HepG2 (cell line): ENCODE data around the gene FBXO7. TPM values are rescaled to one million over a fixed set of nuclear protein-coding genes. Genes with fewer than 3 reads are reported as not detected.

ENCODE experiments used
- ATAC-seq: fragments of 200-7000 bp; cut with Tn5 transposase; 3 replicates; pipeline ENCODE4 v1.9.1; 2020; ENCODE audit warnings: mild to moderate bottlenecking, moderate library complexity
- BruUV-seq: library from RNA; stranded (reverse); fragments of 400-500 nt; replicated peaks from 2 replicates; lab custom pipeline; 2021; lab: Mats Ljungman, UMichigan
- CTCF ChIA-PET: fragments of 300-600 bp; formaldehyde crosslinking; extraction: SDS; loops from one replicate; lab custom pipeline; 2021; ENCODE audit warnings: low total read pairs, inconsistent platforms, low intra/inter-chr PET ratio; lab: Yijun Ruan, JAX
- POLR2A ChIA-PET: fragments of 350-600 bp; sonication (Branson Sonifier 250); formaldehyde crosslinking; loops from one replicate; lab custom pipeline; 2020; ENCODE audit warnings: antibody characterized with exemption, inconsistent platforms; lab: Yijun Ruan, JAX
- DNase-seq: peaks from one replicate; pipeline ENCODE4 v3.0.0-alpha.2; 2015; ENCODE audit warnings: low spot score
- FAIRE-seq: peaks from 3 replicates; lab custom pipeline; 2011; peaks lifted over from hg19 to GRCh38; lab: Jason Lieb, UNC
- H2AFZ ChIP-seq: one replicate; pipeline ENCODE4 v1.6.1; 2011; ENCODE audit warnings: low read length, inconsistent platforms
- H3K27ac ChIP-seq: fragments of 300-600 bp; 3 replicates; pipeline ENCODE4 v1.8.0; 2011; ENCODE audit warnings: mixed run types, mild to moderate bottlenecking, mixed read lengths, low read length, inconsistent platforms; ENCODE audit not compliant: insufficient read depth; ENCODE audit errors: extremely low read length
- H3K27me3 ChIP-seq, 2 experiments: fragments of 200-600 bp in 1 of 2; 2 replicates in 1 of 2; 3 replicates in 1 of 2; pipeline versions ENCODE4 v1.6.0 to v1.8.0; 2011; ENCODE audit warnings: low read length in 2 of 2, mild to moderate bottlenecking in 2 of 2, moderate library complexity in 2 of 2, inconsistent platforms in 1 of 2; ENCODE audit not compliant: insufficient read depth in 2 of 2, control insufficient read depth in 1 of 2
- H3K36me3 ChIP-seq, 2 experiments: fragments of 200-600 bp in 1 of 2; replicated peaks in 1 of 2; 2 replicates in 1 of 2; 3 replicates in 1 of 2; pipeline versions ENCODE4 v1.5.1 to v1.8.0; 2011; ENCODE audit warnings: low read length in 2 of 2, inconsistent platforms in 1 of 2; ENCODE audit not compliant: insufficient read depth in 2 of 2, control insufficient read depth in 1 of 2
- H3K4me1 ChIP-seq: 2 replicates; pipeline ENCODE4 v1.5.1; 2012; ENCODE audit warnings: low read length, inconsistent platforms; ENCODE audit not compliant: insufficient read depth
- H3K4me2 ChIP-seq: 2 replicates; pipeline ENCODE4 v1.6.0; 2011; ENCODE audit warnings: low read depth, low read length, inconsistent platforms
- H3K4me3 ChIP-seq, 3 experiments: fragments of 200-600 bp in 1 of 3; sonication (generic), shearing (Covaris generic) in 1 of 3; replicated peaks in 1 of 3; 2 replicates each; pipeline ENCODE4 v1.5.1; 2011 to 2016; ENCODE audit warnings: low read length in 3 of 3, inconsistent platforms in 2 of 3, low read depth in 2 of 3, mild to moderate bottlenecking in 2 of 3, control low read depth in 1 of 3, mixed read lengths in 1 of 3; ENCODE audit not compliant: insufficient read depth in 1 of 3
- H3K79me2 ChIP-seq: one replicate; pipeline ENCODE4 v1.6.1; 2011; ENCODE audit warnings: low read length, inconsistent platforms; ENCODE audit not compliant: insufficient read depth
- H3K9ac ChIP-seq: 2 replicates; pipeline ENCODE4 v1.6.0; 2011; ENCODE audit warnings: mild to moderate bottlenecking, low read depth, low read length, inconsistent platforms; ENCODE audit not compliant: insufficient read depth
- H3K9me3 ChIP-seq: 2 replicates; pipeline ENCODE4 v1.5.1; 2012; ENCODE audit warnings: mild to moderate bottlenecking, low read length
- H4K20me1 ChIP-seq: 2 replicates; pipeline ENCODE4 v1.6.0; 2011; ENCODE audit warnings: inconsistent platforms, mild to moderate bottlenecking, low read length, moderate library complexity; ENCODE audit not compliant: insufficient read depth
- CEBPG ChIP-seq: IDR thresholded peaks from 2 replicates; pipeline ENCODE4 v1.6.1; 2016
- EEA1 ChIP-seq: sonication (generic); formaldehyde crosslinking; IDR thresholded peaks from 2 replicates; pipeline ENCODE4 v1.5.1; 2020; ENCODE audit warnings: mild to moderate bottlenecking, missing genetic modification reagents, borderline replicate concordance
- EED ChIP-seq: sonication (generic); formaldehyde crosslinking; IDR thresholded peaks from 2 replicates; pipeline ENCODE4 v1.5.0; 2020; ENCODE audit warnings: mild to moderate bottlenecking, missing genetic modification reagents
- FOXP1 ChIP-seq, 2 experiments: fragments of 450-650 bp in 1 of 2; IDR thresholded peaks; 2 replicates each; pipeline ENCODE4 v1.6.1; 2017 to 2018; ENCODE audit warnings: antibody characterized with exemption in 1 of 2
- HNF1B ChIP-seq: sonication (generic); formaldehyde crosslinking; IDR thresholded peaks from 2 replicates; pipeline ENCODE4 v1.5.1; 2020; ENCODE audit warnings: mild to moderate bottlenecking, moderate library complexity, missing genetic modification reagents
- HNF4G ChIP-seq, 2 experiments: sonication (generic) in 1 of 2; formaldehyde crosslinking in 1 of 2; IDR thresholded peaks; 2 replicates each; pipeline versions ENCODE4 v1.4.0 to v1.6.1; 2011 to 2020; ENCODE audit warnings: borderline replicate concordance in 2 of 2, low read depth in 2 of 2, mild to moderate bottlenecking in 2 of 2, low read length in 1 of 2, missing genetic modification reagents in 1 of 2, moderate library complexity in 1 of 2
- IRF2 ChIP-seq: IDR thresholded peaks from 2 replicates; pipeline ENCODE4 v1.6.1; 2018; ENCODE audit warnings: missing genetic modification reagents, missing compliant biosample characterization
- KDM2A ChIP-seq: sonication (generic); formaldehyde crosslinking; IDR thresholded peaks from 2 replicates; pipeline ENCODE4 v1.4.0; 2020; ENCODE audit warnings: low read depth, missing genetic modification reagents, borderline replicate concordance
- MAF1 ChIP-seq: sonication (generic); formaldehyde crosslinking; IDR thresholded peaks from 2 replicates; pipeline ENCODE4 v1.5.0; 2020; ENCODE audit warnings: missing genetic modification reagents, borderline replicate concordance
- PBX2 ChIP-seq: IDR thresholded peaks from 2 replicates; pipeline ENCODE4 v1.6.1; 2016; ENCODE audit warnings: control low read depth
- STAG1 ChIP-seq: sonication (generic); formaldehyde crosslinking; IDR thresholded peaks from 2 replicates; pipeline ENCODE4 v1.4.0; 2020; ENCODE audit warnings: missing genetic modification reagents
- YY1 ChIP-seq: IDR thresholded peaks from 2 replicates; pipeline ENCODE4 v1.6.1; 2011; ENCODE audit warnings: low read length, low read depth, moderate library complexity, mild to moderate bottlenecking; ENCODE audit not compliant: insufficient read depth, insufficient replicate concordance
- ZBTB7A ChIP-seq: sonication (generic); formaldehyde crosslinking; IDR thresholded peaks from 2 replicates; pipeline ENCODE4 v1.8.0; 2022; ENCODE audit warnings: mild to moderate bottlenecking, missing genetic modification reagents
- ZFY ChIP-seq: sonication (generic); formaldehyde crosslinking; IDR thresholded peaks from 2 replicates; pipeline ENCODE4 v1.4.0; 2020; ENCODE audit warnings: missing genetic modification reagents
- ZMYM2 ChIP-seq: sonication (generic); formaldehyde crosslinking; IDR thresholded peaks from 2 replicates; pipeline ENCODE4 v1.8.0; 2022; ENCODE audit warnings: mild to moderate bottlenecking, missing genetic modification reagents
- ZNF605 ChIP-seq: sonication (generic); formaldehyde crosslinking; IDR thresholded peaks from 2 replicates; pipeline ENCODE4 v1.8.0; 2022; ENCODE audit warnings: mild to moderate bottlenecking, missing genetic modification reagents
- ZNF790 ChIP-seq: sonication (generic); formaldehyde crosslinking; IDR thresholded peaks from 2 replicates; pipeline ENCODE4 v1.8.0; 2022; ENCODE audit warnings: missing genetic modification reagents, mild to moderate bottlenecking, borderline replicate concordance
- WGBS: methylation state at CpG from one replicate; pipeline ENCODE4 v1.1.6; 2017; ENCODE audit warnings: low lambda C conversion rate; 5-methylcytosine and 5-hydroxymethylcytosine counted together
- in situ Hi-C: cut with HindIII; loops from 2 replicates; pipeline ENCODE4 v1.10.0; 2017; ENCODE audit warnings: low pct_unique_long_range_greater_than_20kb; ENCODE audit not compliant: extremely low pct_ligation_motif_present
- intact Hi-C: fragments of 100-400 bp; cut with micrococcal nuclease; formaldehyde crosslinking; loops from one replicate; pipeline ENCODE4 v1.10.0; 2022; ENCODE audit not compliant: unreplicated experiment
- polyA plus RNA-seq, 8 experiments: library from polyadenylated mRNA; depleted of rRNA in 3 of 8; stranded (reverse) in 7 of 8; unstranded in 1 of 8; fragments of >200 nt; fragmentation: Illumina TruSeq in 4 of 8; extraction: Trizol in 4 of 8; gene quantifications; 2 replicates each; pipeline versions ENCODE4 v1.2.1 to v1.2.3, GENCODE V29; 2011 to 2016; ENCODE audit warnings: low read depth in 4 of 8, missing spikeins in 1 of 8, mixed read lengths in 1 of 8; ENCODE audit not compliant: insufficient read depth in 1 of 8
- total RNA-seq, 5 experiments: library from RNA; depleted of rRNA; stranded (reverse); fragments of >200 nt; fragmentation: Illumina TruSeq; extraction: Trizol; gene quantifications; 2 replicates each; pipeline ENCODE4 v1.2.3, GENCODE V29; 2016; ENCODE audit warnings: low read depth in 1 of 5

The FBXO7 gene
- total and polyA plus RNA-seq, 2 of the 13 experiments (the other 11 are each of a cell fraction or from before 2014, with no cell fraction given): 105 to 172 TPM

- no peak for TF ChIP-seq PBX2 (CRISPR knock-in tag)
- TF ChIP-seq ZNF790 (CRISPR knock-in tag): no peak
- no peak for TF ChIP-seq EEA1 (CRISPR knock-in tag)
- no peak for TF ChIP-seq EED (CRISPR knock-in tag)
- TF ChIP-seq KDM2A (CRISPR knock-in tag): peak; percentile 49; the same call in 1 of the 2 replicates
- TF ChIP-seq ZNF605 (CRISPR knock-in tag): no peak
Measured at GRCh38 chr22:32533265-32534111, 58.9 kb downstream of the FBXO7 start (continued).

GRCh38 chr22:32534252-32535235 is 59.9 kb downstream of the FBXO7 start:
- Histone ChIP-seq H3K9me3 (no peaks in the 10 kb centered on the region), H3K27me3 (no peaks in the 10 kb centered on the region), H3K9ac (peak overlapping the region; percentile 71), H3K4me1 (peaks cover 91% of the 10 kb centered on the region), H3K79me2 (no peaks in the 10 kb centered on the region), H3K36me3 (no peaks in the 10 kb centered on the region), H3K4me3 (peak overlapping the region; percentile 31 to 72 (median 40); a peak in 5 of 6 replicates), H3K4me2 (peak overlapping the region; percentile 96), H4K20me1 (no peaks in the 10 kb centered on the region), H3K27ac (peak overlapping the region; percentile 78), H2AFZ (peak overlapping the region; percentile 12)
- CTCF ChIA-PET: no interaction called here
- peak; percentile 87 for DNase-seq
- ATAC-seq: peak; percentile 37
- intact Hi-C loops: loop anchor here (2.0 to 10.0 kb wide), 2 partner anchors 82 to 450 kb away; no protein-coding TSS in a partner anchor
- WGBS: 47% methylated on average over 7 of the region's 15 CpGs
- BruUV-seq: no TSS peak
- POLR2A ChIA-PET: interaction anchor here (0.7 to 8.1 kb wide), 16 partner anchors 9 to 267 kb away, joined by 3 to 145 read pairs (median 4); partner anchors contain the start of genes FBXO7 and TIMP3
- peak; percentile 95 for FAIRE-seq
- in situ Hi-C loops: loop anchor here (5.0 to 25.0 kb wide), 2 partner anchors 88 to 678 kb away; no protein-coding TSS in a partner anchor
- TF ChIP-seq MAF1 (CRISPR knock-in tag) (no peak), YY1 (peak; percentile 16), IRF2 (CRISPR knock-in tag) (peak; percentile 37; the same call in 1 of the 2 replicates), ZMYM2 (CRISPR knock-in tag) (0 out of 2 replicates have a peak, but pooled peaks have one; percentile 28), ZBTB7A (CRISPR knock-in tag) (no peak; the same call in 1 of the 2 replicates), ZFY (CRISPR knock-in tag) (0 out of 2 replicates have a peak, but pooled peaks have one; percentile 38), HNF1B (0 out of 2 replicates have a peak, but pooled peaks have one; percentile 47), HNF4G (IDR thresholded peaks at IDR 0.05; ENCODE audit: borderline replicate concordance, low read depth, low read length) (peak; percentile 90), HNF4G (CRISPR knock-in tag; IDR thresholded peaks at IDR 0.05; ENCODE audit: borderline replicate concordance, low read depth) (peak; percentile 78; the same call in 1 of the 2 replicates), FOXP1 (IDR thresholded peaks at IDR 0.05) (no peak), FOXP1 (CRISPR knock-in tag; IDR thresholded peaks at IDR 0.05) (no peak), CEBPG (CRISPR knock-in tag) (peak; percentile 69; the same call in 1 of the 2 replicates), STAG1 (CRISPR knock-in tag) (peak; percentile 34; the same call in 1 of the 2 replicates)
